T-helper 2 cell treated with Interferon-gamma antibody and Interleukin-4, amounts not matched to agents 100 ng/mL and 5 ng/mL, for 36 hours (primary cell): Measurements from ENCODE around the gene PHACTR1. TPM values are rescaled to one million over a fixed set of nuclear protein-coding genes. Genes with fewer than 3 reads are reported as not detected.
"Not testable (repeated sequence)": the region's sequence is repeated elsewhere in the genome, so short reads cannot be mapped to it uniquely, and the experiment has no call there.

ENCODE experiments used
- intact Hi-C: fragments of 100-400 bp; cut with micrococcal nuclease; formaldehyde crosslinking; loops from one replicate; pipeline ENCODE4 v1.15.1; 2023
- total RNA-seq: library from RNA; stranded (reverse); gene quantifications from 2 replicates; pipeline ENCODE4 v1.2.3, GENCODE V29; 2022

PHACTR1 gene
- total RNA-seq, 1 donor from 2014 or later: 0.11 TPM

DNA sequence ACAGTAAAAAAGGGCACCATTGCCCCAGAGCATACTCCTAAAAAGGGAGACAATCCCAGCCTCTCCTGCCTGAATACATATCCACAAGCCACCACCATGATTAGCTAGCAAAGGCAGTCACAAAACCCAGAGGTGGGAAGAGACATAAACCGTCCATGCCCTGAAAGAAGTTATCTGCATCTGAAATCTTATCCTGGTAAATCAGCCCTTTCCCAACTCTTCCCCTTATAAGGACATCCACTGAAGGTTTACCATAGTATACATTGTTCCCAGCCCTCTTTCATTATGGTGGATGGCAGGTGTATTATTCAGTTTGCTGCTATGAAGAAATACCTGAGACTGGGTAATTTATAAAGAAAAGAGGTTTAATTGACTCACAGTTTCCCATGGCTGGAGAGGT is 516.5 kb downstream of the PHACTR1 start:
- intact Hi-C loops: no loop called here

DNA sequence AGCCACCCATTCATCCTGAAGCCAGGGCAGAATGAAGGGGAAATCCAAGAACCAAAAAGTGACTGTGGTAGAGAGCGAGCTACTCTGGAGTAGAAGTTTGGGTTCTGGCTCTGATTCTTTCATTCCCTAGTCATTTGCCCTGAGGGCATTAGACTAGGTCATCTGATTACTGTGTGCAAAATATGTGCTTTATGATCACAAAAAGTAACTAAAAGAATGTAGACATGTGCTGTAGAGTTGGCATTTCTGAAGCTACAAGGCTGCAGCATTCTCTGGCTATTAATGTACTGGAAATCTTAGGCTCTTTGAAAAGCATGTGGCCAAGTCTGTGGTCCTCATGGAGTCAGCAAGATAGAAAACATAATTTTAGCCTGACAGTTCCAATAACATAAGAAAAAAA is 517.6 kb downstream of the PHACTR1 start:
- intact Hi-C loops: no loop called here

DNA sequence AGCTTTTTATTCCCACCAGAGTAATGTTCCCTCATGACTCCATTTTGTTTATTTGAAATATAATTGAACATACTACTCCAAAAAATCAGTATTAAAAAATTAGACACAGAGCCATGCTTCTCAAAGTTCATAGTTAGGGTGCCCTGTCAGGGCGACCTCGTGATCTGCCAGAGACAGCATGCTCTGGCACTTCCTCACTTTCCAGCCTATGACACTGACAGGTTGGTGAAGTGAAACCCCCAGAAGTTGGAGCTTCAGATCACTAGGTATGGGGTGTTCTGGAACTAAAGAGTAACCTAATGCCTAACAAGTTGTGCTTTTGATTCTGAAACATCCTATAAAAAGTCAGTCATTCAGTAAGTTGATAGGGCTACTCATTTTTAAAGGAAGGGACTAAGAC is 518.8 kb downstream of the PHACTR1 start:
- intact Hi-C loops: no loop called here

DNA sequence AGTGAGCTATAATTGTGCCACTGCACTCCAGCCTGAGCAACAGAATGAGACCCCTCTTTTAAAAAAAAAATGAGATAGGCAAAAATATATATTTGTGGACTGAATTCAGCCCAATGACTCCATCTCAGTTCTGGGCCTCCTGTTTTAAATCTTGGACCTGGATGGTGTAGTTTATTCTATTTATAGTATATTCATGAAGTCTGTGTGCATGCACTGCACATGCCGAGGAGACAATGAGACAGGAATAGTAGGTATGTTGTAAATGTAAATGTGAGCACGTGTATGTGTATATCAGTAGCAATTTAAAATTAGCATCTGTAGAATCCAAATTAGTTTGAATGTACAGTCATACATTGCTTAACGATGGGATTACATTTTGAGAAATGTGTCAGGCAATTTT is 520.8 kb downstream of the PHACTR1 start:
- intact Hi-C loops: no loop called here

DNA sequence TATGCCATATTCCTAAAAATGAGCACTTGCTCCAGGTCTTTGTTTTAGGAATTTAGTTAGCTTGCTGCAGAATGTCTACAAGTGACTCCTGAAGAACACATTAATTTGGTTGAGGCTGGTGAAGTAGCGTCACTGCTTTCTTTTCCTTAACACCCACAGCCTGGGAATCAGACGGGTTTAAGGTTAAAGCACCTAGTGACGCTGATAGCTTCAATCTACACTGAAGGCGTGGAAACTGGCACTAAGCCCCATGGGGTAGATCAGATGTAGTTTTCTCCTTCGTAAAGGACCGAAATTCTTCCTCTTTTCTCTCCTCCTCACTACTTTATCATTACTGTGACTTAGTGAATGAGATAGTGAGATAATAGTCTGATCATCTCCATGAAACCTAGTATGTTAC is 521.5 kb downstream of the PHACTR1 start:
- intact Hi-C loops: no loop called here

DNA sequence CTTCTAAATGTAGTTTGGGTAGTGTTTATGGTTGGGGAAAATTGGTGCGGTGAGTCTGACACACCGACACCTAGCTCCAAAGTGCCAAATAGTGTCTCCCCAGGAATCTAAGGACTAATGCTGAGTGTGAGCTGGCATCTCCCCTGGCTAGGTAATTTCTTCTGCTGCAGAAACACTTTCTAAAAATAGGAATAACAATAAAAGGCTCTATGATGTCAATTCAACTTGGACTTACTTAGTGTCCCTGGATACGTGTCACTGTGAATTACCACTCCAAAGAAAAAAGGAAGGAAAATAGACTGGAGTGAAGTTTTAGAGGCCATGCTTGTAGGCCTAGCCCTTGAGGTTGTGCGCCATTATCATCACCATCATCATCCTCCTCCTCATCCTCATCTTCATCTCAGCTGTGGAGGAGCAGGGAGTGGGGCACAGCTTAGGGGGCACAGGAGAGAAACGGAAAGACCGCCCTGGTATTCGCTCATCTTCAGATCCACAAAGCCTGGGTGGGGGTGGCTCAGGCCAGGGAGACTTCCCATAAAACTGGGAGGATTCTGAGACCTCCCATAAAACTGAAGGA is 522.2 kb downstream of the PHACTR1 start:
- intact Hi-C loops: no loop called here

DNA sequence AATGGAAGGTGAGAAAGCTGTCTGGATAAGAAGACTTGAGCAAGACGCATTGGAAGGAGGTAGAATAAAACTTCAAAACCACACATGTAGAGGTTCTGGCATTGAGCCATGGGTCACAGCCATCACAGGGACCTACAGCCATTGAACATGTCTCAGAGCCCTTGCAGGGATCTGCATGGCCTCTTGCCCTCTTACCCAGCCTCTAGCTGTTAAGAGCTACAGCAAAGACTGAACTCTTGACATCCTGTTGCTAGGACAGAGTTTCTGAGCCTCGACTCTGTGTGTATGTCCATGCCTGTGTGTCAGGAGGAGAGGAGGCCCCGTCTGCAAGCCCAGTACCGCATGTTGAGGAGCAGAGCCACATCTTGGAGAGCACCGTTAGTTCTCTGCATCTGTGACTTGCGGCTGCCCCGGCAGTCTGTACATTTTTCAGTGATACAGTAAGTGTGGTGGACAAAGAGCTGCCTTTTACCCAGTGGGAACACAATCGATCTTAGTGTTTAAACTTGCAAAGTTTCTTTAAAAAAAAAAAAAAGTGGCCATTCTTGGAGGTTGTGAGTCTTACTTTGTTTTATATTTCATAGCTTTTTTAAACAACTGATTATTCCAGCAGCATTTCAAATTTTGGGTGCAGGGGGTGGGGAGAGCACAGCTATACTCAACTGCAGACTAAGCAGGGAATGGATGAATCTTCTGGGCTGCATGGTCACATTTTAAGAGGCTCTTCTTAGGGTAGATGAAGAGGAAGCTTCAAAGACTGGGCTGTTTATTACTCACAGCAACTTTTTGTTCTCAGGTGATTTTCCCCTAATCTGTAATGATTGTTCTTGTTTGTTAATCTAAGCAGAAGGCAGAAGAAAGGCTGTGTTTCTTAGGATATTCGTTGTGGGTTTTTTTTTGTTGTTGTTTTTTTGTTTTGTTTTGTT is 523.2 kb downstream of the PHACTR1 start:
- intact Hi-C loops: no loop called here

DNA sequence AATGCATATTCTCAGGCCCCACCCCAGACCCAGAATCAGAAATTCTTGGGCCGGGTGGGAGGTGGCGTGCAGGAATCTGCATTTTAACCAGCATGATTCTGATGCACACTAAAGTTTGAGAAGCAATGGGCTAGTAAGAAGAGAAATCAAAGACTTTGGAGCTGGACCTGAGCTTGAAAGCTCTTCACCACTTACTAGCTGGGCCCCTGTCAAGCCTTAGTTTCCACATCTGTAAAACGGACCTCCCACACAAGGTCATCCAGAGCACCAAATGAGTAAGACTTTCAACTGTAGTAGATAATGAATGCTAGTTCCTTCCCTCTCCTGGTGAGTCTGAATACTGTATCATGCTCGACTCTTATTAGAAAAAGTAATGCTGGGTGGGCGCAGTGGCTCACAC is 524.8 kb downstream of the PHACTR1 start:
- intact Hi-C loops: no loop called here

DNA sequence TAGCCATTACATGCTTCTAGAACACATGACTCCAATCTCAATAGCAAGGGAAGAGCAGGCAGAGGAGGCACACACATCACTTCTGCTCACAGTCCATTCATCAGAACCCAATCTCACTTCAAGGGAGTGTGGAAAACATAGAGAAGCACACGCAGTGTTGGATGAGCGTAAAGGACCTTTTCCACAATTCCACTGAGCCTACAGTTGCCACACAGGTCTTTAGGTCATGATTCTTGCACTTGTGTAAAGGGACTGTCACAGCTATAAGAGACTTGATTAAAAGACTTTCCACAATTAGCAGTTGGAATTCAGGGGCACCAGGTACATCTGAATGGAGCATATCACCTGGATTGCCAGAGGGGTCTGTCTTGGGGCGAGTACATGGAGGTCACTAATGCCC is 525.6 kb downstream of the PHACTR1 start:
- intact Hi-C loops: no loop called here

DNA sequence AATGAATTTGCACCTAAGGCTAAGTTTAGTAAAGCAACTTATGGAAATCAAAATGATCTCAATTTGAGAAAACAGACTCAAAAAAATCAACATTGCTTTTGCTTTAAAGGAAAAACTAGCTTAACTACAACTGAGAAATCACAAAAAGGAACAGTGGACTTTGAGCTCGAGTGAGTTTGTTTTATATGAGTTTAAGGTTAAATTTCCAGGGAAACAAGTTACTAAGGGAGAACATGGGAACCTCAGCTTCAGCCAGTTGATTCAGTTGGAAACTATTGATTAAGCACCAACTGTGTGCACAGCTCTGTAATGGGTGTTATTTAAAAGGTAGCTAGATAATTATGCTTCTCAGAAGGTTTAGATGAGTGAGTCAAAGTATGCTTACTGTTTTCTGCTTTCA is 526.0 kb downstream of the PHACTR1 start:
- intact Hi-C loops: no loop called here

DNA sequence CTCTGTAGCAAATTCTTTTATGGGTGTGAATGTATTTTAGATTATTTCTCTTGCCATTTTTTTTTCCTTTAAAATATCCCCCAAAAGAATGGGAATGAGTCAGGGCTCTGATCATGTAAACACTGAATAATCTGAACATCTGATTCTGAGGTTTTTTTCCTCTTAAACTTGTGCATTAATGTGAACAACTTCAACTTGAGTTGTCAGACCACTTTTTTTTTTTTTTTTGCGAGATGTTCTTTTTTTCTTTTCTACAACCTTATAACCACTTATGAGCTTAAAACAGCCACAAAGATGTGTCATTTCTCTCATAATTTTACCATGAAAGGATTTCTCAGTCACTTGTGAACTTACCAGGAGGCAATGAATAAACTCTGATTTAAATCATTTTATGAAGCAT is 526.5 kb downstream of the PHACTR1 start:
- intact Hi-C loops: no loop called here

DNA sequence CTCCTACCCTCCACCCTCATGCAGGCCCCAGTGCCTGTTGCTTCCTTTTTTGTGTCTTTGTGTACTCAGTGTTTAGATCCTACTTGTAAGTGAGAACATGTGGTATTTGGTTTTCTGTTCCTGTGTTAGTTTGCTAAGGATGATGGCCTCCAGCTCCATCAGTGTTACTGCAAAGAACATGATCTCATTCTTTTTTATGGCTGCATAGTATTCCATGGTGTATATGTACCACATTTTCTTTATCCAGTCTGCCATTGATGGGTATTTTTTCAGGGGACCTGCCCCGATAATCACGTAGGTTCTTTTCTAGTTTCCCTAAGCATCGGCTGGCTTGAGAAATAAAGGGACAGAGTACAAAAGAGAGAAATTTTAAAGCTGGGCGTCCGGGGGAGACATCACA is 527.2 kb downstream of the PHACTR1 start:
- intact Hi-C loops: not testable (repeated sequence)

DNA sequence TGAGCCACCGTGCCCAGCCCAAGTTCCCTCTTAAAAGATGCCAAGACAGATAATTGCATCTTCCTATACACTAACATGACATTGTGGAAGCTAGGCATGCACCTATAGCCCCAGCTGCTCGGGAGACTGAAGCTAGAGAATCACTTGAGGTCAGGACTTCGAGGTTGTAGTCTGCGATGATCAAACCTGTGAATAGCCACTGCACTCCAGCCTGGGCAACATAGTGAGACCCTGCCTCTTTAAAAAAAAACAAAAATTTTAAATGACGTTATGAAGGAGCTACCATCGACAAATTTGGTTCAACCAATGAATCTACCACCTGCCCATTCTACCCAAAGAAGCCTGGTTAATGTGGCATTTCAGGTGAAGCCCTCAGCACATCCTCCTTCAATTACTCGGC is 531.1 kb downstream of the PHACTR1 start:
- intact Hi-C loops: no loop called here

DNA sequence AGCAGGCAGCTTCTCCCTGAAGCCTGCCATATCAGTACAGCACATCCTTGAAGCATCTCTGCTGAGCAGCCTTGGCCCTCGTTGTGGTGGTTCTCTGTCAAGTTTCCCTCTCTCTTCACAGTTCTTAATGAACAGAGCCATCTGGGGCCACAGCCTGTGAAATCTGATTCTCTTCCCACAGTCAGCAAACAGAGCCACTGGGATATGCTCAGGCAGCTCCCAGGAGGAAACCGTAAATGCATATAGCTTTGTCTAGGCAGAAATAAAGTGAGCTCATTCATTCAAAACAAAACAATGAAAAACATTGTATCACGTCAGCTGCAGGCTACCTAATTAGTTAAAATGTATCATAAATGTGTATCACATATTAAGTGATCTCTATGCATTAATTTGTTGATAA is 531.5 kb downstream of the PHACTR1 start:
- intact Hi-C loops: no loop called here

DNA sequence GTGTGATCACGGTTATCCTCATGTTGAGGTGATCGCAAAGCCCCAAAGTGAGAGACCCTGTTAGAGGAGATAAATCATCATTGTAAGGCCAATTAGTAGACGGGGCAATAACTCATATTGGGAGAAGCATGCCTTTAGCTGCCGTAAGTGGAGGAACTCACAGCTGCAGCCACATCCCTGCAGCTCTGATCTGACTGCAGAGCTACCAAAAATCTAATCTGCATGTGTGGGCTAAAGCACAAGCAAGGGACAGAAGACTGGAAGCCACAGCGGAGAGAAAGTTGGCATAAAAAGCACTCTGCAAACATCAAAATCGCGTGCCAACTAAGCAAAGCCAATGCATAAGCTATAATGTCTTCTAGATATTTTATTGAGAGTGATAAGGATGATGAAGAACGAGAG is 532.0 kb downstream of the PHACTR1 start:
- intact Hi-C loops: no loop called here

DNA sequence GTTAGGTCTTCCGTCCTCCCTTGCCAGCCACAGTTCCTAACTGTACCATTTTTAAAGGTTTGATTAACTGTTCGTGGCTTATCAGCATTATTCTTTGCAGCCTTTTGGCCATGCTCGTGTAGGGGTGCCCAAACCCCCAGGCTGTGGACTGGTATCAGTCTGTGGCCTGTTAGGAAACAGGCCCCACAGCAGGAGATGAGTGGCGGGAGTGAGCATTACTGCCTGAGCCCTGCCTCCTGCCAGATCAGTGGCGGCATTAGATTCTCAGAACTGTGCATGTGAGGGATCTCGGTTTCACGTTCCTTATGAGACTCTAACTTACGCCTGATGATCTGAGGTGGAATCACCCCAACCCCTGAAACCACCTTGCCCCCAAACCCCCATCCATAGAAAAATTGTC is 532.4 kb downstream of the PHACTR1 start:
- intact Hi-C loops: no loop called here

DNA sequence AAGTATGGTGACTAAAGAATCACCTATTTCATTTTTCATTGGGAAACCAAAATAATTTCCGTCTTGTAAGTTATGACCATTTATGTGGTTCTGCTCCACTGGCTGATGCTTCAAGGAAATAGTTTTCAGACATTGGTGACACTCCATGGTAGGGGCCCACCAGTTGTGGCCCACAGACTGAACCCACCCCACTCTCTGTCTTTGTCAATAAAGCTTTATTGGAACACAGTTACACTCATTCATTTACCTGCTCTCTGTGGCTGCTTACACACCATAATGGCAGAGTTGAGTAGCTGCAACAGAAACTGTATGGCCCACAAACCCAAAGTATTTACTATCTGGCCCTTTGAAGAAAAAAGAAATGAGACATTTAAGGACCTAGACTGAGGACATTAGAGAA is 533.2 kb downstream of the PHACTR1 start:
- intact Hi-C loops: no loop called here

DNA sequence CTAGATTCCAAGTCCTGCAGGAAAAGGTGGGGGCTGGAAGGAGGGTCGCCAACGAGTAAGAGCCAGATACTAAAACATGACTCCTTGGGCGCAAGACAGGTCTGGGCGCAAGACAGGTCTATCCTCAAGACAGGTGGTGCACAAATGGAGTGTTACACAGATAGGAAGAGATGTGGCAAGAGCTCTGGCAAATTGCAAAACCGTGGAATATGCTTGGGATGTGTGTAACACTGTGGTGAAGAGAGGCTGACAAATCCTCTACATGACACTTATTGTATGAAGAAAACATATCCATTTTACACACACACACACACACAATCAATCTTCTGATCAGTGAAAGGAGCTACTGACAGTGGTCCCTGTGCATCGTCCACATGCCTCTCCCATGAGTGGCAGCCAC is 534.1 kb downstream of the PHACTR1 start:
- intact Hi-C loops: no loop called here

DNA sequence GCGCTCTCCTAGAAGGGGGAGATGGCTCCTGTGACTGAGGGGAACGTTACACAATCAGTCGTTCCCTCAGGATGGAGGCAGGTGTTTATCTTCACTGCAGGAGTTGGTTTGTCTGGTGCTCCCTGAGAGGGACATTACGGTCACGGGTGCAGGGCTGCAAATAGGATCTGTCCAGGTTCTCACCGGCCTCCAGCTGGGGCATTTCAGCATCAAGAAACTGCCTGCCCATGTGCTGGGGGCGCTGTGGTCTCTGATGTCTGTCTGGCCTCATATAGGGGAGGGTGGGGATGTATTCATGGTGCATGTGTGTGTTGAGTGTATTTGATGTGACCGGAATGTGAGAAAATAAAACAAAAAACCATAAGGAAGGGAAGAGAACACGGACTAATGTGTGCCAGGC is 534.7 kb downstream of the PHACTR1 start:
- intact Hi-C loops: no loop called here

DNA sequence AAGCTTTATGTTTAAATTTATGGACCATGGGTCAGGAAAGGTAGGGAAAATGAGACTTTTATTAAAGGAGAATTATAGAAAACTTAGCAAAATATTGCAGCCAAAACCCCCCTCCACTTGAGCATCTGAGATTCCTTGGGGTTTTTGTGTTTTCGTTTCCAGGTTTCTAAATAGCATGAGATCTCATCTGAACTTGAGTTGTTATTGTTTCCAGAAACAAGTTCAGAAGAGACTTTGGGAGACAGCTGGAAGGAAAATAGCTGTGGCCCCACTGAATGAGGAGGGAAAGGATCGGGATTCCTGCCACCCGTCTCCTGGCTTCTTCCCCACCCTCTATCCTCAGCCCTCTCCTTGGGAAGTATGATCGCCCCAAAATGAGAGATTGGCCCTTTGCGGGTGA is 536.2 kb downstream of the PHACTR1 start:
- intact Hi-C loops: no loop called here

DNA sequence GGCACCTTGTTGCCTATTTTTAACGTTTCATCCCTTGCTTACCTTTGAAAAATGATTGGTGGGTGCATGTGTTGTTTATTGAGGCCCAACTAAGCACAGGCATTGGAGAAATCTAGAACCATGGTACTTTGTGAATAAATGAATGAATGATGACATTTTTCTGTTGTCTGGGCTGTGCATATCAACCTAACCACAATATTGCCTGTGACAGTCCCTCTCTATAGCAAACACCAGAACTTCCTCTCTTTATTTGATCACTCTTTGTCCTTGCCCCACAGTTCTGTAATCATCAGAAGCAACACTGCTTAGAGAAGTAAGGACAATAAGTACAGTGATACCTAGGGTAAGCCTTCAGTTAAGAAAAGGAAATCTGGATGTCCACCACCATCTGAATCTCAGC is 536.7 kb downstream of the PHACTR1 start:
- intact Hi-C loops: no loop called here

DNA sequence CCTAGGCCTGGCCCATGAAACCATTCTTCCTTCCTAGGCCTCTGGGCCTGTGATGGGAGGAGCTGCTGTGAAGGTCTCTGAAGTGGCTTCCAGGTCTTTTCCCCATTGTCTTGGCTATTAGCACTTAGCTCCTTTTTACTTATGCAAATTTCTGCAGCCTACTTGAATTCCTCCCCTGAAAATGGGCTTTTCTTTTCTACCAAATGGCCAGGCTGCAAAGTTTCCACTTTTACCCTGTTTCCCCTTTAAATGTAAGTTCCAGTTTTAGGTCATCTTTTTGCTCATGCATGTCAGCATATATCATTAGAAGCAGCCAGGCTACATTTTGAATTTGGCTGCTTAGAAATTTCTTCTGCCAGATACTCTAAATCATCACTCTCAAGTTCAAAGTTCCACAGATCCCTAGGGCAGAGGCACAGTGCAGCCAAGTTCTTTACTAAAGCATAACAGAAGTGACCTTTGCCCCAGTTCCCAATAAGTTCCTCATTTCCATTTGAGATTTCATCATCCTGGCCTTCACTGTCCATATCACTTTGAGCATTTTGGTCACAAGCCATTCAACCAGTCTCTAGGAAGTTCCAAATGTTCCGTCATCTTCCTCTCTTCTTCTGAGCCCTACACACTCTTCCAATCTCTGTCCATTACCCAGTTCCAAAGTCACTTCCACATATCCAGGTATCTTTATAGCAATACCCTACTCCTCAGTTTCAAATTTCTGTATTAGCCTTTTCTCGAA is 539.9 kb downstream of the PHACTR1 start:
- intact Hi-C loops: no loop called here
